Activated CD8-positive, alpha-beta memory T cell treated with anti-CD3 and anti-CD28 coated beads, Interleukin-2, amount 50 U/mL, for 24 hours (primary cell): Measurements from ENCODE around the gene IGSF9B.
"Not testable (repeated sequence)": the region's sequence is repeated elsewhere in the genome, so short reads cannot be mapped to it uniquely, and the experiment has no call there.

ENCODE experiments used
- DNase-seq: peaks from one replicate; pipeline ENCODE4 v3.0.0-alpha.2; 2020; ENCODE audit errors: extremely low read depth

Gene IGSF9B, protein sequence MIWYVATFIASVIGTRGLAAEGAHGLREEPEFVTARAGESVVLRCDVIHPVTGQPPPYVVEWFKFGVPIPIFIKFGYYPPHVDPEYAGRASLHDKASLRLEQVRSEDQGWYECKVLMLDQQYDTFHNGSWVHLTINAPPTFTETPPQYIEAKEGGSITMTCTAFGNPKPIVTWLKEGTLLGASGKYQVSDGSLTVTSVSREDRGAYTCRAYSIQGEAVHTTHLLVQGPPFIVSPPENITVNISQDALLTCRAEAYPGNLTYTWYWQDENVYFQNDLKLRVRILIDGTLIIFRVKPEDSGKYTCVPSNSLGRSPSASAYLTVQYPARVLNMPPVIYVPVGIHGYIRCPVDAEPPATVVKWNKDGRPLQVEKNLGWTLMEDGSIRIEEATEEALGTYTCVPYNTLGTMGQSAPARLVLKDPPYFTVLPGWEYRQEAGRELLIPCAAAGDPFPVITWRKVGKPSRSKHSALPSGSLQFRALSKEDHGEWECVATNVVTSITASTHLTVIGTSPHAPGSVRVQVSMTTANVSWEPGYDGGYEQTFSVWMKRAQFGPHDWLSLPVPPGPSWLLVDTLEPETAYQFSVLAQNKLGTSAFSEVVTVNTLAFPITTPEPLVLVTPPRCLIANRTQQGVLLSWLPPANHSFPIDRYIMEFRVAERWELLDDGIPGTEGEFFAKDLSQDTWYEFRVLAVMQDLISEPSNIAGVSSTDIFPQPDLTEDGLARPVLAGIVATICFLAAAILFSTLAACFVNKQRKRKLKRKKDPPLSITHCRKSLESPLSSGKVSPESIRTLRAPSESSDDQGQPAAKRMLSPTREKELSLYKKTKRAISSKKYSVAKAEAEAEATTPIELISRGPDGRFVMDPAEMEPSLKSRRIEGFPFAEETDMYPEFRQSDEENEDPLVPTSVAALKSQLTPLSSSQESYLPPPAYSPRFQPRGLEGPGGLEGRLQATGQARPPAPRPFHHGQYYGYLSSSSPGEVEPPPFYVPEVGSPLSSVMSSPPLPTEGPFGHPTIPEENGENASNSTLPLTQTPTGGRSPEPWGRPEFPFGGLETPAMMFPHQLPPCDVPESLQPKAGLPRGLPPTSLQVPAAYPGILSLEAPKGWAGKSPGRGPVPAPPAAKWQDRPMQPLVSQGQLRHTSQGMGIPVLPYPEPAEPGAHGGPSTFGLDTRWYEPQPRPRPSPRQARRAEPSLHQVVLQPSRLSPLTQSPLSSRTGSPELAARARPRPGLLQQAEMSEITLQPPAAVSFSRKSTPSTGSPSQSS (N-terminal part only)

DNA sequence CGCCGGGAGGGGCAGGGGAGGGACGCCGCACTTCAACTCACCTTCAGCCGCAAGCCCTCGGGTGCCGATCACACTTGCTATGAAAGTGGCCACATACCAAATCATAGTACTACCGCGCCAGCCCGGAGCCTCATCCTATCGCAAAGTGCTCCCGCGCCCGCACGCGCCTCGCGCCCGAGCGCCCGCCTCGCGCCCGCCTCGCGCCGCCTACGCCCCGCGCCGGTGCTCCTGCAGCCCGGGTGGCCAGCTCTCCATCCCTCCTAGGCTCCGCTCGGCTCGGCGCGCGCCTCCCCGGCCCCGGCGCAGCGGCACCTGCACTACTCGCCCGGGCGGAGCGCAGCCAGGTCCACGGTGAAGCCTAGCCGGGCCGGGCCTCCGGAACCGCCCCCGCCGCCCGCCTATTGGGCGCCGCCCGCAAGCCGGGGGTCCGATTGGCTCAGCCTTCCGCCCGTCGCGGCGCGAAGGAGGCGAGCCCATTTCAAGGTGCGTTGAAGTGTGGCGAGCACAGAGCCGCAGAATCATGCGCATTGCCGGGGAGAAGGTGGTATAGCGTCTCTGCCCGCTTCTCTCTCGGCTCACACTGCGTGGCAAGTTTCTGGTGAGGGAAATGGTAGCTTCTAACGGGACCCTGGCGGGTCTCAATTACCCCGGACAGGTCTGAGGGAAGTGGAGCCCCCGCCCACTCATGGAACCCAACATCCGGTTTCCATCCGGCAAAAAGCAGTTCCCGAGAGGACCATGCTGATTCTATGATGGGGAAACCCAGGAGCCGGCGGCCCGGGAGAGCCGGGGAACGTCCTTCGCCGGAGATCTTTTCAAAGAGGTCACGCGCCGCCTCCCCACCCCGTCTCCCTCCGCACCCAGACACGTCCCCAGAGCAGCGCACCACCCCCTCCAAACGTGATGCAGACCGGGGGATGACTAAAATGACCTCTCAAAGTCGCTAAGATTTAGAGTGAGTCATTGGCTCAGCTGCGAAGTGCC, at the start of gene IGSF9B:
Gene IGSF9B, minus strand, starts transcription at position 319 of the 984 bp plus-strand sequence. Its CDS starts 214 bp downstream, at position 105.
- DNase-seq: peak; percentile 74

GRCh38 chr11:134004496-134005172, 47.9 kb upstream of the IGSF9B start:
- DNase-seq: no peak

GRCh38 chr11:134003792-134004495, 47.2 kb upstream of the IGSF9B start:
- DNase-seq: no peak

GRCh38 chr11:134002819-134003218, 46.1 kb upstream of the IGSF9B start:
- not testable (repeated sequence) for DNase-seq

DNA sequence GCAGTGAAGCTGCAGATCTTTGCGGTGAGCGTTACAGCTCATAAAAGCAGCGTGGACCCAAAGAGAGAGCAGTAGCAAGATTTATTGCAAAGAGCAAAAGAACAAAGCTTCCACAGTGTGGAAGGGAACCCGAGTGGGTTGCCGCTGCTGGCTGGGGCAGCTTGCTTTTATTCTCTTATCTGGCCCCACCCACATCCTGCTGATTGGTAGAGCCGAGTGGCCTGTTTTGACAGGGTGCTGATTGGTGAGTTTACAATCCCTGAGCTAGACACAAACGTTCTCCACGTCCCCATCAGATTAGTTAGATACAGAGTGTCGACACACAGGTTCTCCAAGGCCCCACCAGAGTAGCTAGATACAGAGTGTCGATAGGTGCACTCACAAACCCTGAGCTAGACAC, 45.6 kb upstream of the IGSF9B start:
- DNase-seq: not testable (repeated sequence)

DNA sequence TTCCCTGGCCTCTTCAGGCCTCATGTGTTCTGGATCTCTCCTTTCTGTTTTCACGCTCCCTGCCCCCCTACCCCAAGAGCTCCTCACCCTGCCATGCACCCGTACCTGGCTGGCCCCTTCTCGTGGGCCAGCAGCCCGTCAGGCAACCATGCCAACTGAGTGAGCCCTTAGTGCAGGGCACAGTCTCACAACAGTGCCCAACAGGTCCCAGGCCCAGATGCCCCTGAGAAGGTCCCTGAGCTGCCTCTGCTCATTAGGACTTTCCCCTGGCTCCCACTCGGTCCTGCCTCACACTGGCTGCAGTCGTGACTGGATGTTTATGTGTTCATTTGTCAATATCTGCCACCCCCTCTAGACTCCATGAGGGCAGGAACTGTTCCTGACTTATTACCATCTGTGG, 44.8 kb upstream of the IGSF9B start:
- DNase-seq: no peak

DNA sequence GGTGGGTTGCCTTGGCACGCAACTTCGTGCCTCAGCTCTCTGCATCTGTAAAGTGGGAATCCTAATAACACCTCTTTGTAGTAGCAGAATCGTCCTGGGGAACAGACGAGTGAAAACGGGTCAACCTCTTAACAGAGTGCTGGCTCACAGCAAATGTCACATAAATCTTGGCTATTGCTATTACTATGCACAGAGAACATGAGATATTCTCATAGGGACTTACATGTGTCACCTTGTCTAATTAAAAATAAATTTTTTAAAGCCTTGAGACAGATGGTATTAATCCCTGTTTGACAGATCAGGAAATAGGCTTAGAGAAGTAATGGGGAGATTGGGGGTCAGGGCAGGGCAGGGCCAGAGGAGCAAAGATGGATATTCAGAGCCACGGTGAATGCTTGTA, 44.3 kb upstream of the IGSF9B start:
- DNase-seq: no peak

- no peak for DNase-seq
Measured at GRCh38 chr11:133999355-133999754, 42.6 kb upstream of the IGSF9B start.

DNA sequence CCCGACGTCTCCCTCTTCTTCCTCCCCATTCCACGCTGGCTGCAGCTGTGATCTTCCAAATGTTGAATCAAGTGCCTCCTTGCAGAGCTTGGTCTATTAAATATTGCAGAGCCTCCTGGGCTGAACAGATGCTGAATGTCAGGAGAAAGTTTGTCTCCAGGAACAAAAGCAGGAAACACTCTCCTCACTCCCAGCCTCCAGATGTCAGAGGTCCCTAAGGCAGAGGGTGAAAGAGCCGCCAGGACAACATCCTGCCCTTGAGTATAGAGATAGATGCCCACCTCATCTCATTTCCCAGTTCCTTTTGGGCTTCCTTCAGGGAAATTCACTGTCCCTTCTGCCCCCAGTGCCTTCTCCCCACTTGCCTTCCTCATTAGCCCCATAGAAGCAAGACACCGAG, 40.8 kb upstream of the IGSF9B start:
- no peak for DNase-seq

DNA sequence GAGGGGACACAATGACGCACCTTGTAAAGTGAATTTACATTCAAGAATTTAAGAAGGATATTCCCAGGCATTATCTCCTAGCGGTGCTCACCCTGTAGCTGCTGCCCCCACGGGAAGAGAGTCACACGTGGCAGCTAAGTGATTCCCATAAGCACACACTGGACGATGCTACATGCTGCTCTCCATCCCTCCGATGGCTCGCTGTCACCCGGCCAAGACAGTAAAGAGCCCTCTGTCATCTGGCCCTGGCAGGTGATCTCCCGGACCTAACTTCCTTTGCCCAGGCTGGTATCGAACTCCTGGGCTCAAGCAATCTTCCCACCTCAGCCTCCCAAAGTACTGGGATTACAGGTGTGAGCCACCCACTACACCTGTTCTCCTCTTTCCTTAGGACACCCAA, 39.9 kb upstream of the IGSF9B start:
- DNase-seq: no peak

- DNase-seq: no peak
Measured at GRCh38 chr11:133995066-133995465, 38.3 kb upstream of the IGSF9B start.

GRCh38 chr11:133993921-133994320, 37.2 kb upstream of the IGSF9B start:
- DNase-seq: no peak

GRCh38 chr11:133993107-133993506, 36.3 kb upstream of the IGSF9B start:
- no peak for DNase-seq

DNA sequence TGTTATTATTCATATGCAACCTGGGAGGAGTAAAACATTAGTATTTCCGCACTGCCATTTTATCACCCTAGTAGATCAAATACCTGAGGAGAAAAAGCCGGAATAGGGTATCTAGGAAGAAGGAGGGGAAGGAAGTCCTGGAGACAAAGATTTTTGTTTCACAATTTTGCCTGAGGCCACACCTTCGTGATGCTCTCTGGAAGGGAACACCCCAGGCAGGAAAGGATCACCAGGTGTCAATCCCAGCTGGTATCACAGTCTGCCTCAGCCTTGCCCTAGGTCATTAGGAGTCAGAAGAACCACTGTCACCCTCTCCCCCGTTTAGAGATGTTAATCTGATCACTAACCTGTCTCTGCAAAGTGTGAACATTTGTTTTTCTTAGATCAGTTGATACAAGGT, 35.4 kb upstream of the IGSF9B start:
- DNase-seq: no peak

- DNase-seq: no peak
Measured at GRCh38 chr11:133991101-133991500, 34.3 kb upstream of the IGSF9B start.

DNA sequence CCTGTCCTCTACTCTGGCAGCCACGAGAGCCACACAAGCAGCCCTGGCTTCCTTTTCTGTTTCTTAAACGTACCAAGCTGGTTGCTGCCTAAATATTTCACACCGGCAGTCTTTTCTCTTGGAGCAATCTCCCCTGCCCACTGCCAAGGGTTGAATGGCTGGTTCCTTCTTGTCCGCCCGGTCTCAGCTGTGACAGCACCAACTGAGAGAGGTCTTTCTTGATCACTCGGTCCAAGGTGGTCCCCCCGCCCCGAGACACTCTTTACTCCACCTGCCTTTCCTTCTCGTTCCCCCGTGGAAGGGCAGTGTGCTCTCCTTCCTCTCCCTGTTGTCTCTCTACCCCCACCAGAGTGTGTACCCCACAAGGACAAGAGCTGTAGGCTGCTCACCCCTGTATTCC, 33.7 kb upstream of the IGSF9B start:
- DNase-seq: no peak

- no peak for DNase-seq
Measured at GRCh38 chr11:133988686-133989410, 32.1 kb upstream of the IGSF9B start.

DNA sequence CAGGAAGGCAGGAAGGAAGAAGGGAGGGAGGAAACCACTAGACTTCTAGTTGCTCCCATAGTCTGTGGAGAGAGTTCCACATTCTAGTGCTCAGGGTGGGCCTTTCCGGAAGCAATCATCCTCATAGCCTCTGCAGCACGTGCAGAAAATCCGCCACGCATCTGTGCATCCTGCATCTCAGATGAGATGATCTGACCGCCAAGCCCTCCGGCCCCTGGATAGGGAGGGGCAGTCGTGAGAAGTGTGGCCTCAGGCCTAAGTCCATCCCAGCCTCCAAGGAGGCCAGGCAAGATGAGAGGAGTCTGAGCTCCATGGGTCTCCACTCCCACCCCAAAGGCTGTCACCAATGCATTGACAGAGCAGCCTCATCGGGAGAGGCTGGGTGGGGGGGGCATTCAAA, 30.4 kb upstream of the IGSF9B start:
- no peak for DNase-seq
